Measurements from ENCODE around the gene RBM42. TPM values are rescaled to one million over a fixed set of nuclear protein-coding genes. Genes with fewer than 3 reads are reported as not detected.

The RBM42 gene
- total and polyA plus RNA-seq, 12 donors, result 23.9 to 107 (median 77.6) TPM

DNA sequence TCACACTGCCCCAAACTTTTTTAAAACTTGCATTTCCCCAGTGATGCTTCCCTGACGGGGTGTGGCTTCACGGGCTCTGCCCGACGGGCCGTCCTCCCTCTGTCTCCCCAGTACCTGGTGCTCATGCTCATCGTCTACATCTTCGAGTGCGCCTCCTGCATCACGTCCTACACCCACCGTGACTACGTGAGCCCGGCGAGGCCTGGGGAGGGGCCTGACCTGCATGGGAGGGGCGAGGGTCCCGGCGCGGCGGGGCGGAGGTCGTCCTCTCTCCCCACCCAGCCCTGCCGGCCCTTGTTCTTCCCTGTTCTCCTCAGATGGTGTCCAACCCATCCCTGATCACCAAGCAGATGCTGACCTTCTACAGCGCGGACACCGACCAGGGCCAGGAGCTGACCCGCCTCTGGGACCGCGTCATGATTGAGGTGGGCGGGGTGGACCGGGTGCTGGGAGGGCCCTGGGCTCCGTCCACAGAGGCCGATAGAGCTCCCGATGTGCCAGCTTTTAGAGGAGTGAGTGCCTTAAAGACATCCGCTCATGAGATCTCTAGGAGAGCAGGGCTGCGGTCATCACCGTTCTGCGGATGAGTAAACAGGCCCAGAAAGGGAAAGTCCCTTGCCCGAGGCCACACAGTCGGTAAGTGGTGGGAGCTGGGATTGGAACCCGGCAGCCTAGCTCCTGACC lies 44.4 kb downstream of the RBM42 start:
- Histone ChIP-seq H3K4me1 (replicated peaks in 1 of 2) (peaks cover 0 to 7% of the 10 kb centered on the region in 2 donors), H3K36me3 (replicated peaks in 1 of 2) (no peaks in the 10 kb centered on the region), H3K27me3 (peaks cover 3% of the 10 kb centered on the region), H3K9me3 (replicated peaks in 1 of 3) (no peaks in the 10 kb centered on the region), H3K4me3 (peak overlapping the region in 1 of 4 donors; percentile 43), H3K27ac (no peak overlapping the region)
- TF ChIP-seq, protein P1, sequence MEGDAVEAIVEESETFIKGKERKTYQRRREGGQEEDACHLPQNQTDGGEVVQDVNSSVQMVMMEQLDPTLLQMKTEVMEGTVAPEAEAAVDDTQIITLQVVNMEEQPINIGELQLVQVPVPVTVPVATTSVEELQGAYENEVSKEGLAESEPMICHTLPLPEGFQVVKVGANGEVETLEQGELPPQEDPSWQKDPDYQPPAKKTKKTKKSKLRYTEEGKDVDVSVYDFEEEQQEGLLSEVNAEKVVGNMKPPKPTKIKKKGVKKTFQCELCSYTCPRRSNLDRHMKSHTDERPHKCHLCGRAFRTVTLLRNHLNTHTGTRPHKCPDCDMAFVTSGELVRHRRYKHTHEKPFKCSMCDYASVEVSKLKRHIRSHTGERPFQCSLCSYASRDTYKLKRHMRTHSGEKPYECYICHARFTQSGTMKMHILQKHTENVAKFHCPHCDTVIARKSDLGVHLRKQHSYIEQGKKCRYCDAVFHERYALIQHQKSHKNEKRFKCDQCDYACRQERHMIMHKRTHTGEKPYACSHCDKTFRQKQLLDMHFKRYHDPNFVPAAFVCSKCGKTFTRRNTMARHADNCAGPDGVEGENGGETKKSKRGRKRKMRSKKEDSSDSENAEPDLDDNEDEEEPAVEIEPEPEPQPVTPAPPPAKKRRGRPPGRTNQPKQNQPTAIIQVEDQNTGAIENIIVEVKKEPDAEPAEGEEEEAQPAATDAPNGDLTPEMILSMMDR (IDR thresholded peaks at IDR 0.05), result no peak
- no peak for TF ChIP-seq POLR2A (IDR thresholded peaks at IDR 0.05)
- intact Hi-C loops (cut with DNase I), result no loop called here
- DNase-seq, result peak in 6 of 7 donors; percentile 37 to 64 (median 57)
- WGBS, 4 donors, result 5 to 15% (median 6%) methylated on average over 13 to 39 of the region's 39 CpGs

- no peak overlapping the region for H3K27ac ChIP-seq
- no peak for DNase-seq
- peaks cover 3% of the 10 kb centered on the region for H3K27me3 ChIP-seq
- H3K9me3 ChIP-seq (replicated peaks in 1 of 3), result no peaks in the 10 kb centered on the region
- peaks cover 0 to 7% of the 10 kb centered on the region in 2 donors for H3K4me1 ChIP-seq (replicated peaks in 1 of 2)
- H3K4me3 ChIP-seq, result no peak overlapping the region
- 61 to 75% (median 68%) methylated on average over 15 of the region's 15 CpGs for WGBS, 4 donors
- intact Hi-C loops (cut with DNase I), result no loop called here
- TF ChIP-seq POLR2A (IDR thresholded peaks at IDR 0.05), result no peak
- H3K36me3 ChIP-seq (replicated peaks in 1 of 2), result no peaks in the 10 kb centered on the region
These were observed 46.8 kb downstream of the RBM42 start for GRCh38 chr19:35675589-35676140.

Other genes with a start within 250 kb of the RBM42 start
- gene FFAR2, start 180.8 kb upstream of the RBM42 start, total RNA-seq, result under 1 TPM in 3 of 9 donors, not detected in 6; 0.11 to 0.52 (median 0.29) TPM
- under 1 TPM; 0.33 to 0.88 (median 0.40) TPM for gene FFAR2, start 180.8 kb upstream of the RBM42 start, polyA plus RNA-seq
- gene KRTDAP, start 138.6 kb upstream of the RBM42 start, total RNA-seq, result not detected
- not detected for gene KRTDAP, start 138.6 kb upstream of the RBM42 start, polyA plus RNA-seq
- gene DMKN, start 115.4 kb upstream of the RBM42 start, total RNA-seq, result 10 to 100 TPM in 5 of 9 donors, 1 to 10 TPM in 4; 2.7 to 39.4 (median 17.1) TPM
- 10 to 100 TPM; 29.3 to 70.5 (median 63.2) TPM for gene DMKN, start 115.4 kb upstream of the RBM42 start, polyA plus RNA-seq
- not detected for gene SBSN, start 100.7 kb upstream of the RBM42 start, total RNA-seq
- gene SBSN, start 100.7 kb upstream of the RBM42 start, polyA plus RNA-seq, result under 1 TPM in 1 of 3 donors, not detected in 2; 0.77 TPM
- not detected for gene GAPDHS, start 95.6 kb upstream of the RBM42 start, total RNA-seq
- not detected for gene GAPDHS, start 95.6 kb upstream of the RBM42 start, polyA plus RNA-seq
- 100 to 1,000 TPM; 139 to 261 (median 173) TPM for gene TMEM147, start 83.4 kb upstream of the RBM42 start, total RNA-seq
- gene TMEM147, start 83.4 kb upstream of the RBM42 start, polyA plus RNA-seq, result 100 to 1,000 TPM in 2 of 3 donors, 10 to 100 TPM in 1; 86.5 to 215 (median 188) TPM
- gene ATP4A, start 65.4 kb upstream of the RBM42 start, total RNA-seq, result 10 to 100 TPM in 3 of 9 donors, 1 to 10 TPM in 6; 2.2 to 60.4 (median 7.3) TPM
- gene ATP4A, start 65.4 kb upstream of the RBM42 start, polyA plus RNA-seq, result 10 to 100 TPM in 1 of 3 donors, 1 to 10 TPM in 2; 6.5 to 63.5 (median 7.6) TPM
- under 1 TPM in 2 of 9 donors, not detected in 7; 0.61 to 0.81 TPM for gene PMIS2, start 42.9 kb upstream of the RBM42 start, total RNA-seq
- not detected for gene PMIS2, start 42.9 kb upstream of the RBM42 start, polyA plus RNA-seq
- gene HAUS5, start 16.3 kb upstream of the RBM42 start, total RNA-seq, result 10 to 100 TPM in 5 of 9 donors, 1 to 10 TPM in 4; 6.2 to 22.4 (median 10.3) TPM
- gene HAUS5, start 16.3 kb upstream of the RBM42 start, polyA plus RNA-seq, result 10 to 100 TPM in 2 of 3 donors, 1 to 10 TPM in 1; 5.2 to 38.2 (median 20.7) TPM
- gene ETV2, start 12.7 kb downstream of the RBM42 start, total RNA-seq, result 1 to 10 TPM in 6 of 9 donors, under 1 TPM in 1, not detected in 2; 0.96 to 2.6 (median 2.1) TPM
- 1 to 10 TPM in 2 of 3 donors, under 1 TPM in 1; 0.38 to 5.3 (median 5.0) TPM for gene ETV2, start 12.7 kb downstream of the RBM42 start, polyA plus RNA-seq
- 100 to 1,000 TPM; 289 to 694 (median 493) TPM for gene COX6B1, start 19.3 kb downstream of the RBM42 start, total RNA-seq
- gene COX6B1, start 19.3 kb downstream of the RBM42 start, polyA plus RNA-seq, result 1,000 to 10,000 TPM in 2 of 3 donors, 100 to 1,000 TPM in 1; 626 to 1,985 (median 1,187) TPM
- not detected for gene UPK1A, start 37.5 kb downstream of the RBM42 start, total RNA-seq
- gene UPK1A, start 37.5 kb downstream of the RBM42 start, polyA plus RNA-seq, result 1 to 10 TPM in 1 of 3 donors, not detected in 2; 1.2 TPM
- gene ZBTB32, start 75.5 kb downstream of the RBM42 start, total RNA-seq, result under 1 TPM in 1 of 9 donors, not detected in 8; 0.38 TPM
- gene ZBTB32, start 75.5 kb downstream of the RBM42 start, polyA plus RNA-seq, result under 1 TPM in 2 of 3 donors, not detected in 1; 0.27 to 0.40 TPM
- 10 to 100 TPM in 8 of 9 donors, 1 to 10 TPM in 1; 6.6 to 41.8 (median 19.8) TPM for gene KMT2B, start 89.0 kb downstream of the RBM42 start, total RNA-seq
- gene KMT2B, start 89.0 kb downstream of the RBM42 start, polyA plus RNA-seq, result 10 to 100 TPM; 10.1 to 97.3 (median 70.3) TPM
- 10 to 100 TPM in 6 of 9 donors, 1 to 10 TPM in 3; 4.9 to 35.3 (median 13.8) TPM for gene IGFLR1, start 113.4 kb downstream of the RBM42 start, total RNA-seq
- 10 to 100 TPM in 2 of 3 donors, 1 to 10 TPM in 1; 5.3 to 32.3 (median 21.5) TPM for gene IGFLR1, start 113.4 kb downstream of the RBM42 start, polyA plus RNA-seq
- 10 to 100 TPM; 14.8 to 55.0 (median 32.7) TPM for gene U2AF1L4, start 116.4 kb downstream of the RBM42 start, total RNA-seq
- 100 to 1,000 TPM in 2 of 3 donors, 10 to 100 TPM in 1; 30.3 to 255 (median 104) TPM for gene U2AF1L4, start 116.4 kb downstream of the RBM42 start, polyA plus RNA-seq
- gene PSENEN, start 116.6 kb downstream of the RBM42 start, total RNA-seq, result 100 to 1,000 TPM in 1 of 9 donors, 10 to 100 TPM in 8; 29.5 to 149 (median 71.0) TPM
- 100 to 1,000 TPM in 2 of 3 donors, 10 to 100 TPM in 1; 93.1 to 230 (median 174) TPM for gene PSENEN, start 116.6 kb downstream of the RBM42 start, polyA plus RNA-seq
- 10 to 100 TPM in 8 of 9 donors, 1 to 10 TPM in 1; 6.0 to 28.2 (median 12.5) TPM for gene LIN37, start 119.5 kb downstream of the RBM42 start, total RNA-seq
- gene LIN37, start 119.5 kb downstream of the RBM42 start, polyA plus RNA-seq, result 100 to 1,000 TPM in 1 of 3 donors, 10 to 100 TPM in 2; 11.3 to 137 (median 75.9) TPM
- 100 to 1,000 TPM in 7 of 9 donors, 10 to 100 TPM in 2; 21.1 to 431 (median 164) TPM for gene HSPB6, start 128.0 kb downstream of the RBM42 start, total RNA-seq
- gene HSPB6, start 128.0 kb downstream of the RBM42 start, polyA plus RNA-seq, result 100 to 1,000 TPM; 524 to 932 (median 718) TPM
- gene PROSER3, start 129.1 kb downstream of the RBM42 start, total RNA-seq, result 10 to 100 TPM in 5 of 9 donors, 1 to 10 TPM in 4; 4.4 to 18.5 (median 10.2) TPM
- 10 to 100 TPM in 2 of 3 donors, 1 to 10 TPM in 1; 7.0 to 27.3 (median 14.7) TPM for gene PROSER3, start 129.1 kb downstream of the RBM42 start, polyA plus RNA-seq
- 10 to 100 TPM in 3 of 9 donors, 1 to 10 TPM in 5, under 1 TPM in 1; 0.54 to 30.9 (median 5.4) TPM for gene ARHGAP33, start 146.5 kb downstream of the RBM42 start, total RNA-seq
- gene ARHGAP33, start 146.5 kb downstream of the RBM42 start, polyA plus RNA-seq, result 10 to 100 TPM in 2 of 3 donors, 1 to 10 TPM in 1; 1.2 to 90.3 (median 27.9) TPM
- gene PRODH2, start 183.8 kb downstream of the RBM42 start, total RNA-seq, result under 1 TPM in 1 of 9 donors, not detected in 8; 0.46 TPM
- under 1 TPM in 1 of 3 donors, not detected in 2; 0.07 TPM for gene PRODH2, start 183.8 kb downstream of the RBM42 start, polyA plus RNA-seq
- under 1 TPM in 1 of 9 donors, not detected in 8; 0.31 TPM for gene NPHS1, start 223.5 kb downstream of the RBM42 start, total RNA-seq
- not detected for gene NPHS1, start 223.5 kb downstream of the RBM42 start, polyA plus RNA-seq
- under 1 TPM in 4 of 9 donors, not detected in 5; 0.06 to 0.32 (median 0.11) TPM for gene KIRREL2, start 227.9 kb downstream of the RBM42 start, total RNA-seq
- under 1 TPM; 0.03 to 0.24 (median 0.15) TPM for gene KIRREL2, start 227.9 kb downstream of the RBM42 start, polyA plus RNA-seq
- 10 to 100 TPM in 4 of 9 donors, 1 to 10 TPM in 5; 1.0 to 68.7 (median 8.6) TPM for gene APLP1, start 239.5 kb downstream of the RBM42 start, total RNA-seq
- 100 to 1,000 TPM in 1 of 3 donors, 10 to 100 TPM in 2; 77.4 to 278 (median 89.7) TPM for gene APLP1, start 239.5 kb downstream of the RBM42 start, polyA plus RNA-seq